ENCODE measurements around the gene DIO3.
"Not testable (repeated sequence)": the region's sequence is repeated elsewhere in the genome, so short reads cannot be mapped to it uniquely, and the experiment has no call there.

Gene DIO3

DNA sequence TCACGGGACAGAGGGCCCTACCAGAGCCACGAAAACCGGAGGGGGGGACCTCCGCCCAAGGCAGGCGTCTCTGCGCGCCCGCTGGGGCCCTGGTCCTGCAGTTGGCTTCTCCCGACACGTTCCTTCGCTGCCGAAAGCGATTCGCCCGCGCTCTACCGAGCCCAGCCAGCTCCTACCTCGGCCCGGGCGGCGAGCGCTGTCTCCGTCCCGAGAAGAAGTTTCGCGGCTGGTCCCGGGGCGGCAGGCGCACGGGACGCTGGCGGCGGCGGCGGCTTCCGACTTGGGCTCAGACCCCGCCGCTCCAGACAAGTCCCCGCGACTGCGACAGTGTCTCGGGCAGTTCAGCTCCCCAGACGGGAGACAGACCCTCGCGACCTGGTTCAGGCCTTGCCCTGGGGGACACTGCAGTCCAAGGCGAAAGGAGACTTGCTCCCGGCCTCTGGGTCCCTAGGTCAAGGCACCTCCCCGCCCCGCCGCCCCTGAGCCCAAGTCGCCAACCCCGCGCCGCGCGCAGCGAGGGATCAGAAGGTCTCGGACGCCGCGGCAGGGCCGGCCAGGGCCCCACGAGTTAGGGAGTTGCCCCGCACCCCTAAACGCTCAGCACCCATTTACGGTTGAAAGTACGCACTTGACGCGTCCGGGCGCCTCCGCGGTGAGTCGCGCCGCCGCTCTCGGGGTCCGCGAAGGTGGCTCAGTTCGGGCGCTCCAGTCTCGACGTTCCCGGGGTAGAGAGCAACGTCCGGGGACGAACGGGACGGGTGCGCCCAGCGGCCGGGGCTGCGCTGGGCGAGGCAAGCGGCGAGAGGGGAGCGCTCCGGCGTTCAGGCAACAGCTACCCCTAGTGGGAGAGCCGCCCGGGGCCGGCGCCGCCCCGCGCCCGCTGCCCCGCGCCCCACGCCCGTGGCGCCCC lies 1.4 kb upstream of the DIO3 start:
- no peak for DNase-seq

DNA sequence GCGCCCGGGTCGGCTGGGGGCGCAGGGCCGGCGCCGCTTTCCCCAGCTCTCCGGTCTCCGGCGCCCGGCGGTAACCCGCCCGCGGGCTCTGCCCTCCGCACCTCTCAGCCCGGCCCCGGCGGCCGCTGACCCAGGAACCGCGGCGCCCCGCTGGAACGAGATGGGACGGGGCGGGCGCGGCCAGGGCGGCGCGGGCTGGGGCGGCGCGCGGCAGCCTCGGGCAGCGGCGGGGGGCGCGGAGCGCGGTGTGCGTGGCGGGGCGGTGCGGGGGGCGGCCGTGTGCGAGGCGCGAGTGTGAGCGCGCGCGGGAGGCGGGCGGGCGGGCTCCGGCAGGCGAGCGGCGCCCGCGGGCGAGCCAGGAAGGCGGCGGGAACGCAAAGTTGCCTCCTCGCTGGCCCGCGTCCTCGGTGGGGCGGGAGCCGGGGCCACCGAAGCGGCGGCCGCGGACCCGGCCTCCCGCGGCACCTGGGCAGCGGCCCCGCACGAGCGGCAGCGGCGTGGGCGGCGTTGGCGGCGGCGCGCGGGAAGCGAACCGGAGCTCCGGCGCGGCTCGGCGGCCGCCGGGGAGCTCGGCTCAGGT lies 671 bp upstream of the DIO3 start:
- no peak for DNase-seq

DNA sequence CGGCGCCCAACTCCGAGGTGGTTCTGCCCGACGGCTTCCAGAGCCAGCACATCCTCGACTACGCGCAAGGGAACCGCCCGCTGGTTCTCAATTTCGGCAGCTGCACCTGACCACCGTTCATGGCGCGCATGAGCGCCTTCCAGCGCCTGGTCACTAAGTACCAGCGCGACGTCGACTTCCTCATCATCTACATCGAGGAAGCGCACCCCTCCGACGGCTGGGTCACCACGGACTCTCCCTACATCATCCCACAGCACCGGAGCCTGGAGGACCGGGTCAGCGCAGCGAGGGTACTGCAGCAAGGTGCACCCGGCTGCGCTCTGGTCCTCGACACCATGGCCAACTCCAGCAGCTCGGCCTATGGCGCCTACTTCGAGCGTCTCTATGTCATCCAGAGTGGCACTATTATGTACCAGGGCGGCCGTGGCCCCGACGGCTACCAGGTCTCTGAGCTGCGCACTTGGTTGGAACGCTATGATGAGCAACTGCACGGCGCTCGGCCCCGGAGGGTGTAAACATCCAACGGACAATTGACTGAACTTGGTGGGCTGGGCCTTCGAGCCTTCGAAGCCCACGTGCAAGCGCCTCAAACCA lies 699 bp downstream of the DIO3 start:
- no peak for DNase-seq

DNA sequence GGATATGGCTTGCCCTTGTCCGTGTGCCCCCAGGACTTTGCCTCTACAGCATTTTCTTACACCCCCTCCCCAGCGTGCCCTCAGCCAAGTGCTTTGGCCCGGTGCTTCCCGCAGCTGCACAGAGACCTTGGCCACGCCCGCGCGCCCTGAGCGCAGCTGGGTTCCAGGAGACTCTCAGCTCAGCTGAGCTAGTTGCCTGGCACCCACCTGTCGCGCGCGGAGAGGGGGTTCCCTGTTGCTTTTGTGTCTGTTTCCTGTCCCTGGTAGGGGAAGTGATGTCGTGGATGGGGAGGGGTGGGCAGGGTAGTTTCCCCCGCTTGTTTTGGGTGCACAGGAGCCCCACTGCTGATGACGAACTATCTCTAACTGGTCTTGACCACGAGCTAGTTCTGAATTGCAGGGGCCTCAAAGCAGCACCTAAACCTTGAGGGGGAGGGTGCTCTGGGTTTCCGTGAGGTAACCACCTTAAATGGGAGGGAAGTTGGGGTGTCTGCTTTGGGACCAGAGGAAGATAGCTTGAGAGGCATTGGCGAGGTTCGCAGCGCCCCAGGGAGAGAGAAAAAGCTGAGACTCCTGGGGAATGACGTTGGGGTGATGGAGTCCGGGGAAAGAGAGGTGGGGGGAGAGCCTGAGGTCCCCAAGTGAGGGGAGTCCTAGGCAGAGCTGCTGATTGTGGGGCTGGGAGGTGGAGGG lies 1.5 kb downstream of the DIO3 start:
- DNase-seq = no peak

DNA sequence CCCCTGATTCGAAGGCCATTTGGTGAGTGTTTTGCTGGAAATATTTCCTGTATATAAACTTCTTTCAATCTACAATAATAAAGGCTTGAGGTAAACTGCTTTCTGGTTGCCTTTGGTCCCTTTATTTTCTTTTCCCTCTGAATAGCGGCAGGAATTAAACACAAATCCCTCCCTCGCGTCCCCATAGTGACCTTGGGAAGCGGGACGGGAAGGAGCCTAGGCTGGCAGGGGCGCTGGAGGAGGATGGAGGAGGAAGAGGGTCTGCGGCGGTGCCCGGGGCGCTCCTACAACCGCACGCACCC lies 2.0 kb downstream of the DIO3 start:
- no peak for DNase-seq

DNA sequence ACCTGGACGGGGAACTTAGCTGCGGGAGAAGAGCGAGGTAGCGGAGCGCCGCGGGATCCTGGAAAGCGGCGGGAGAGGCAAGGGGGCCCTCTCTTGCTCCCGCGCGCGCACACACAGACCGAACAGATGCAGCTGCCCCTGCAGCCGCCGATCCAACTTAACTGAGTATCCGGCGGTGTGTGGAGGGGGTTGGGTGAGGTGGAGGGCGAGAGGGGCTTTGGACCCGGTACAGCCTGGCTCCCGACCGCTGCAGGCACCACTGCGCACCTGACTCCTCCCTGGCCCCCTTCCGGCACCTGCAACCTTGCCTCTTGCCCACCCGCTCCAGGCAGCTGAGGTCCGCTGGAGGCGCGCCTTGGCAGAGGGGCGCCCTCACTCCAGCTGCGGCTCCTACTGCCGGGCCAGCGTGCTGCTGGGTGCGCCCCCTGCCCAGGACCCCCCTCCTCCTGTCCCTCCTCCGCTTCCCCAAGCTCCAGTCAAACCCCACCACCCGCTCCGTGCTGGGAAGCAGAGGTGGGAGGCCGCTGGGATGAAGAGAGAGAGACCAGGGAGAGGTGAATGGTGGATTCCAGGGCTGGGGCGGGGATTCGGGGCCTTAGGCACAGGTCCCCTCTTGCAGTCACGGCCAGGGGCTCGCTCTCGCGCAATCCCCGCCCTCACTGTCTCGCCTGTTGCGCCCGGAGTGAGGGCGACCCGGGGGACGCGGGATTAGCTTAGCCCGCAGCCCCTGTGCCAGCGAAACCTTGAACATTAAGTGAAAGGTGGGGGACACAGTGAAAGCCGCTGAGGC lies 2.6 kb downstream of the DIO3 start:
- DNase-seq = no peak

DNA sequence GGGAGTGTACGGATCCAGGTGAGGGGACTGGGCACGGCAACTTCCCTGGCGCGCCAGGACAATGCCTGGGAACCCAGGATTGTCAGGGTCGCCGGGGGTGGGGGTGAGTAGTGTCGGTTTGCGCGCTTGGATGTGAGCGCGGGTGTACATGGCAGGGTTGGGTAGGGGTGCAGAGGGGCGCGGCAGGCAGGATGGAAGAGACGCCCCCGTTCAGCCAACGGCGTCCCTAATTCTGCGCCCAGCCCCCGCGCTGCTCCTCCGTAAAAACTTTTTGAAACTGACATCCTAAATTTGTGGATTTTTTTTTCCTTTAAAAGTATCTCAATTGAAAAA lies 3.1 kb downstream of the DIO3 start:
- DNase-seq = no peak

DNA sequence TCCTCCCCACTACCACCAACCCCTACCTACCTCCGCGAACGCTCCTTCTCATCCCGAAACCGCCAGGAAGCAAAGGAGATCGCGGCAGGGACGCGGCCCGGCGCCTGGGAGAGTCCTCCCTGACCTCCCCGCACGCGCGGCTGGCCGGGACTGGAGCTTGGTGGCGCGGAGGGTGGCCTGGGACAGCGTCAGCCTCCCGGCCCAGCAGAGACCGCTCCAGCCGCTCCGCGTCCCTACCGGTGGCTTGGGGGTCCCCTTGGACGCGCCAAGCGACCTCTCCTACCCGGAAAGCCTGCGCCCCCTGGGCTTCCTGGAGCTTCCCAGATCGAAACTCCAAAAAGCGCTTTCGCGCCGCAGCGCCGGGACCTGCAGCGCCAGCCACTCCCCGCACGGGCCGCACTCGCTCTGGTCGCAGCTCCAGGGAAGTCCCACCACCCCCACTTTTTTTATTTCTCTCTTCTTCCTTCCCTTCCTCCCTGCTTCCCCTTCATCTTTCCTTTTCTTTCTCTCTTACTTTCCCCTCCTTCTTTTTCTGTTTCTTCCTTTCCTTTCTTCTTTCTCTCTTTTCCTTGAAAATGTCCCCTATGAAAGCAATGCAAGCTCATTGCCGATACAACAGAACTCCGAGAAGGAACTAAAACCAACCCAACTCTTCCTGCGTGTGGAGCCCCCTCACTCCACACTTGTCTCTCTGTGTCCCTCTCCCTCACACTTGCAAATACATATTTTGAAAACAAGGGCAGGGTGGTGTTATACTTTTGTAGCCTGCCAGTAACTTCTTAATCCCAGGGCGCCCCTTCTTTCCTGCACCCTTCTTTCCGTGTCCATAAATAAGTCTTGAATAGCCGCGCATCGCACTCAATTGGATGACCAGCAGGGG lies 3.8 kb downstream of the DIO3 start:
- no peak for DNase-seq

DNA sequence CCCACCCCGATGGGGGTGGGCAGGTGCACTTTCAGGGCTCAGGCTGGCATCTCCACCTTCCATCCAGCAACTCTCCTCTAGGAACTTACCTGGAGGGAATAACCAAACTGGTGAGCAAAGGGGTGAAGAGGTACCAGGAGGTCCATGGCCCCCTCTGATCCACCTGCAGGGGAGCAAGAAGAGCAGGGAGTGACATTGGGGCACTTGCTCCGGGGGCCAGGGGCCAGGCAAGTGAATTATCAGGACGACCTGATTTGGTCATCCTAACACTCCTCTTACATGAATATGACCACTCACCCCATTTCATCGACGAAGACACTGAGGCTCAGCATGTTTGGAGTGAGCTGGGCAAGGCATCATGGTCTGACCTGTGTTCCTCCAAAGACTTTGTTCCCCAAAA lies 6.0 kb downstream of the DIO3 start:
- no peak for DNase-seq

DNA sequence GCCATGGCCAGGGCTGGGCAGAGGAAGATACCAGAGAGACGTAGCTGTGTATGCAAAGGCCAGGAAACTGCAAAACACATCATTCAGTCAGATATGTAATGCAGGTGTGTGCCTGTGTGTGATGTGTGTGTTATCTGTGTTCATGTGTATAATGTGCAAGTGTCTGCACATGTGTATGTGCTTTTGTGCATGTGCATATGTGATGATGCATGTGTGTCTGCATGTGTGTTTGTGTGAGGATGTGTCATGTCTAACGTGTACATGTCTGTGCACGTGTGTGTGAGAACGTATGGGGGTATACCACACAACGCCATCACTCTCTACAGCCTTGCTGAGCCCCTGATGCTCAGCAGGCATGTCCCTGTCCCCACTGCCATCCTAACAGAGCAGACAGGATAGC lies 9.7 kb downstream of the DIO3 start:
- DNase-seq = no peak

DNA sequence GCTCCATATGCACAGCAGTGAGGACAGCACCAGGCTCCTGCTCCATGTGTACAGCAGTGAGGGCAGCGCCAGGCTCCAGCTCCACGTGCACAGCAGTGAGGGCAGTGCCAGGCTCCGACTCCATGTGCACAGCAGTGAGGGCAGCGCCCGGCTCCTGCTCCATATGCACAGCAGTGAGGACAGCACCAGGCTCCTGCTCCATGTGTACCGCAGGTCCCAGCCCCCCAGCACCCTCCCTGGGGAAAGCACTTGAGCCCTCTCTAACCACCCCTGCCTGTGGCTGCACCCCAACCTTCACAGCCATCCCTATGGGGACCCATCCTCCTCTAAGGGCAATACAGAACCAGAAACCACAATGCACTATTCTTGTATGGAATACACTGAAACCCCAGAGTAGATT lies 11.2 kb downstream of the DIO3 start:
- DNase-seq = not testable (repeated sequence)

DNA sequence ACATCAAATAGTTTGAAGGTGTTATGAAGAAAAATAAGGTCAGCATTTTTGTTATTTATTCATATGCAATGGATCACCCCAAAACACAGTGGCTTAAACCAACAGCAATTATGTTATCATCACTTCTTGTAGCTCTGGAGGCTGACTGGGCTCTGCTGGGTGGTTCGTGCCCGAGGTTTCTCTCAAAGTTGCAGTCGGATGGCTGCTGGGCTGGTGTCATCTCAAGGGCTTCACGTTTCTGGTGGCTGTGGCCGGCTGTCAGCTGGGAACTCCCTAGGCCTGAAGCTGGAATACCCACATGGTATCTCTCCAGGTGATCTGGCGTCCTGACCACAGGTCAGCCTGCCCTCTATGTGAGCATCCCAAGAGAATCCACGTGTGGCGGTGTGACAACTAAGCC lies 12.0 kb downstream of the DIO3 start:
- no peak for DNase-seq

DNA sequence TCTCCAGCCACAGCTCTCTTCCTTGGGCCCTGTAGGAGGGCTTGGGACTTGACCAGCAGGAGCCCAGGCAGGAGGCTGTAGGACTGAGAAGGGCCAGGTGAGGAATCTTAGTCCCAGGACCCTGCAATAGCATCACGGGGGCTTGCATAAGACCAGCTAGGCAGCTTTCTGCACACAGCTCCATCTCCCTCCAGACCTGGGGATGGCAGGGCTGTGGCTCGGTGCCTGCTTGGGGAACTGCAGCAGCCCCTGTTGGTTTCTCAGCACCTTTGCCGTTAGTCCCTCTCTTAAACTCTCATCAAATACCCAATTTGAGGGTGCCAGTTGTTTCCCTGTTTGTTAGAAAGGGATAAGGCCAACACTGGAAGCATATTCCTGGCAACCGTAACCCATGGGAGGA lies 14.3 kb downstream of the DIO3 start:
- DNase-seq = no peak

DNA sequence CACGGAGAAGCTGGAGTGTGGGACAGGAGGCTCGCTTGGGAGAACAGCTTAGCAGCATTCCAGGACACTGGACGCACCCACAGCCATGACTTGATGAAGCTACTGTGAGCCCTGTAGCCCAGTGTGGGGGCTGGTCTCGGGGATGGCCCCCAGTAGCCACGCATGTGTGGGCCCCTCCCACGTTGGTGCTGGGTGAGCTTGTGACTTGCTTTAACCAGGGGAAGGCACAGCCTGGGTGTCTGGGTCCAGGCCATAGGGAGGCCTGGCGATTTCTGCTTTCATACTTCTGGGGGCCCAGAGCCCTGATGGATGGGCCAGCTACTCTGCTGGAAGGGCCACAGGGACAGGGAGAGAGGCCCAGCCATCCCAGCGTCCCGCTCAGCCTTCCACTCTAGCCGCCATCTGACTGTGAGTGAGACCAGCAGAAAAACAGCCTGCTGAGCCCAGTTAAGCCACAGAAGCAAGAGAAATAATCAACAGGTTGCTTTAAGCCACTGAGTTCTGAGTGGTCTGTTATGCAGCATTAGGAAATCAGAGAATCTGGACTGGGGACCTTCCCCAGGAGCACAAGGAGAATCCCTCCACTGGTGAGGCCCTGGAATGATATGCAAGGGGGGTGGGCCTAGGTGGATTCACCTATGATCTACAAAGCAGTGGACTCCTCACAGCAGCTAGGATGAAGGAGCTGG lies 16.1 kb downstream of the DIO3 start:
- DNase-seq = no peak

DNA sequence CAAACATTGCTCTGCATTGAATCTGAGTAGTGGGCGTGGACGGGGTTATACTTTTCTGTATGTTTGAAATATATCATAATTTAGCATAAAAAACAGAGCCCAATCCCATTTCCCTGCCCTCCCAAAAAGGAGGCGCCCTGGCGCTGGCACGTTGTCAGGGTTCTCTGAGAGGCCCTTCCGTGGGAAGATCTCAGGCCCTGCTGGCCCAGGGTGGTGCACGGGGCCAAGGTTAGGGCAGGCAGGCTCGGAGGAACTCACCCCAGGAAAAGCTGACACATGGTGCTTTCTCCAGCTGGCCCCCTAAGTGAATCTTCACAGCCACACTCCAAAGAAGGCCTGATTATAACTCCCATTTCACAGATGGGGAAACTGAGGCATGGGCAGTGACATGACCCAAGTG lies 17.2 kb downstream of the DIO3 start:
- no peak for DNase-seq

DNA sequence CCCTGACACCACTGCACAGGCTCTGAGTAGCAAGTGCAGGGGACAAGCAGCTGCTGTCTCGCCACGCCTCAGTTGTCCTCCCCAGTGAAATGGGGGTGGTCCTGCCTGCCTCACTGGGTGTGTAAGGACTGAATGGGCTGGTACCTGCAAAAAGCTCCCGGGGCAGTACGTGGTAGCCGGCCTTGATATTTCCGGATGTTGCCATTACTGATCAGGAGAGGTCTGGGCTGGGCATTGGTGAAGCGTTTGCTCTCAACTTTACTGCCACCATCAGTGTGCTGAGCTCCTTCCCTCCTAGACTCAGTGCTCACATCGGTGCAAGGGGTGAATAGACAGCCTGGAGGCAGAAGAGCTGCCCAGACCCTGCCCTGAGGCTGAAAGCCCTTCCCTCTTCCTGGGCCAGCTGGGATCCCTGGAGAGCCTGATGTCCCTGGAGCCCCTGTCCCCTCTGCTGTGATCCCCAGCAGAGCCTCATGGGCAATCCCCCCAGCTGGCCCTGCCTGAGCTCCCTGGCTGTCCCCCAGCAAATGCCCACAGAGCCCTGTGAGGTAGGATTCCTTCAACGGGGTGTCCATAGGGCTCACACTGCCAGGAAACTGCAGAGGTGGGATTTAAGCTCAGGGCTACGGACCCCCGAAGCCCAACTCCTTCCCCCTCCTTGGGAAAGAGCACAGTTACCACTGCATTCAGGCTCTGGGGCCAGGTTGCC lies 18.2 kb downstream of the DIO3 start:
- DNase-seq = no peak

DNA sequence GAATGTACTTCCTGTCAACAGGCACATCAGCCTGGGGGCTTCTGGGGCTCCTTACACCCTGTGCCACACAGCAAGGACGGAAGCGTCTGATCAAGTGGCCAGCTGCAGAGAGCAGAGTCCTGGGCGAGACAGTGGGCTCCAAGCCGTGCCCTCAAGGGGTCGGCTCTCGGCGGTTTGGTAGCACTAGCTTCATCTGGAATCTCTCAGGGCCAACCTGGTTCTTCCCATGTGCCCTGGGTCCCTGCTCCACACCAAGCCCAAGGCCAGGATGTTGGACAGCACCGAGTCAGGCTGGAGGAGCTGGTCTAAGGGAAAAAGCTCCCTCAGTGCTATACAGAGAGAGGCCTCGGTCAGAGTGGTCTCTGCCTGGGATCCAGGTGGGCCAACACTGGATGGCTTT lies 20.5 kb downstream of the DIO3 start:
- DNase-seq = no peak

DNA sequence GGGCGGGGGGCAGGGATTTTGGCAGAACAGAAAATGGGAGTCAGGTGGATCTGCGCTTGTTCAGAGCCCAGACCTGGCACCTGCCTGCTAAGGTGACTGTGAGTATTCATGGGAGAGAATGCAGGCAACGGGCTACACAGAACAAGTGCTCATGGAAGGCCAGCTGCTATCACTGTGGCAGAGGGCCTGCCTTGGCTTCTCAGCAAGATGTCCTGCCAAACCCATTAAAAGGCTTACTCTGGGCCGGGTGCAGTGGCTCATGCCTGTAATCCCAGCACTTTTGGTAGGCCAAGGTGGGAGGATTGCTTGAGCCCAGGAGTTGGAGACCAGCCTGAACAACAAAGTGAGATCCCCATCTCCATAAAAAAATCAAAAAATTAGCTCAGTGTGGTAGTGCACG lies 21.0 kb downstream of the DIO3 start:
- DNase-seq = no peak

DNA sequence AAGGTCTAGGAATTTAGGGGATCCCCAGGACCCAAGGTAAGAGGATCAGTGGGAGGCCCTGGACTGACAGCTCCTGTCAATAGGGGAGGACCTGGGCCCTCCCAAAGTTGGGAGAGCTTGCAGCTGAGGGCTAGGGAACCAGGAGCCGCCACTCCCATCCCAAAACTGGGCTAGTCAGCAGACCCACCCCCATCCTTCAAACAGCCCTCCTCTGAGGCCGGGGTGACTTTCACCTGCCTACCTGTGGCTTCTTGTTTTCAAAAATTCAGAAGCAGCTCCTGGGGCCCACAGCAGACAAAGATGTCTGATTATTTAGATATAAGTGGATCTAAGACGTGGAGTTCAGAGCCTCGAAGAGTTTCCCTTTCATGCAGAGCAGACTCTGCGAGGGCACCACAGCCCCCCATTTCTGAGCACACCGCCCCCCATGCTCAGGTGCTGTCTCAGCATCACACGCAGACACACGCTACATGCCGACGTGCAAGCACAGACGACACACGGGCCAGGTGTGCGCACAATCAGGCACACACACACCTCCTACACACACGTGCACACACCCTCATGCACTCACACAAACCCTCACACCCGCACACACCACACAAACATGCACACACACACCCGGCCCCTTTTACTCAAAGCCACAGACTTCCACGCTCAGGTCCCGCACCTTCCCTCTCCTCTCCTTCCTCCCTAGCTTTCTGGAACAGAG lies 21.9 kb downstream of the DIO3 start:
- DNase-seq = no peak

DNA sequence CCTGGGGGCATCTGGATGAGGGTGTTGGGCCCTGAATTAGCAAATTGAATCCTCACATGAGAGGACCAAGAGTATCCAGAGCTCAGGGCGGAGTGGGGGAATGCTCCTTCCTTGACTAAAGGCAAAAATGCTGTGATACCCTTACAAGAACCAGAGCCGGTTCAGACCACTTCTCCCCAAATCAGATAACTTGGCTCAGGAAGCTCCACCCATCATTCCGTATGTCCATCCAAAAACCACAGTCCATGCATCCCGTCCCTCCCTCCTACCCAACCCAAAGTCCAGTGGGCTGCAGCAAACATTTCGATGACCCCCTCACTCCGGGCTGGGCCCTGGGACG lies 22.4 kb downstream of the DIO3 start:
- DNase-seq = no peak

All from NK-92 treated with Interleukin-12 subunit alpha and Interleukin-12 subunit beta, amount 100 ng/mL, for 24 hours (cell line).